GM23338 (cell line): ENCODE results near the gene TAT. TPM values are rescaled to one million over a fixed set of nuclear protein-coding genes. Genes with fewer than 3 reads are reported as not detected.
A peak's percentile ranks its signal among the peaks of the same experiment; 100 is the strongest.

Experiments used
- ATAC-seq: fragments of 200-7000 bp; cut with Tn5 transposase; 3 replicates; pipeline ENCODE4 v1.9.1; 2020
- DNase-seq: peaks from one replicate; pipeline ENCODE4 v3.0.0-alpha.2; 2015; ENCODE audit warnings: low spot score
- H2AFZ ChIP-seq: fragments of 200-600 bp; sonication (generic); 2 replicates; pipeline ENCODE4 v1.8.0; 2016; ENCODE audit warnings: antibody characterized with exemption, mild to moderate bottlenecking, moderate library complexity
- H3F3A ChIP-seq: fragments of 200-600 bp; sonication (generic); replicated peaks from 2 replicates; pipeline ENCODE4 v1.8.0; 2017; ENCODE audit warnings: antibody characterized with exemption, mixed run types, low read depth
- H3K27ac ChIP-seq: fragments of 200-600 bp; sonication (generic); 2 replicates; pipeline ENCODE4 v1.6.1; 2016; ENCODE audit warnings: low read depth
- H3K27me3 ChIP-seq: fragments of 200-600 bp; sonication (generic); 2 replicates; pipeline ENCODE4 v1.8.0; 2016; ENCODE audit warnings: mild to moderate bottlenecking, mixed run types, moderate library complexity; ENCODE audit not compliant: insufficient read depth
- H3K36me3 ChIP-seq: fragments of 200-600 bp; sonication (generic); 2 replicates; pipeline ENCODE4 v1.8.0; 2016; ENCODE audit warnings: mild to moderate bottlenecking; ENCODE audit not compliant: insufficient read depth
- H3K4me1 ChIP-seq: fragments of 200-600 bp; sonication (generic); 2 replicates; pipeline ENCODE4 v1.8.0; 2016; ENCODE audit warnings: mild to moderate bottlenecking, moderate library complexity; ENCODE audit not compliant: insufficient read depth
- H3K4me2 ChIP-seq: fragments of 200-600 bp; sonication (generic); 2 replicates; pipeline ENCODE4 v1.7.1; 2017; ENCODE audit warnings: mixed run types
- H3K4me3 ChIP-seq: fragments of 200-600 bp; sonication (generic); 2 replicates; pipeline ENCODE4 v1.6.1; 2016; ENCODE audit warnings: mixed run types
- H3K79me2 ChIP-seq: fragments of 200-600 bp; sonication (generic); replicated peaks from 2 replicates; pipeline ENCODE4 v1.8.0; 2017; ENCODE audit warnings: mild to moderate bottlenecking; ENCODE audit not compliant: insufficient read depth
- H3K9me2 ChIP-seq: fragments of 200-600 bp; sonication (generic); 2 replicates; pipeline ENCODE4 v1.8.0; 2017; ENCODE audit not compliant: insufficient read depth
- H4K20me1 ChIP-seq: fragments of 200-600 bp; sonication (generic); replicated peaks from 2 replicates; pipeline ENCODE4 v1.8.0; 2017; ENCODE audit warnings: mild to moderate bottlenecking; ENCODE audit not compliant: insufficient read depth
- H3K27ac Mint-ChIP-seq: 2 replicates; pipeline ENCODE4 v1.8.0; 2020; ENCODE audit warnings: inconsistent platforms, mild to moderate bottlenecking, moderate library complexity, mixed read lengths
- H3K27me3 Mint-ChIP-seq: 3 replicates; pipeline ENCODE4 v1.8.0; 2022; ENCODE audit warnings: low read depth, mild to moderate bottlenecking, moderate library complexity, mixed read lengths, inconsistent platforms; ENCODE audit not compliant: insufficient read depth, poor library complexity
- H3K36me3 Mint-ChIP-seq: 3 replicates; pipeline ENCODE4 v1.8.0; 2021; ENCODE audit warnings: low read depth, mild to moderate bottlenecking, inconsistent platforms, moderate library complexity, mixed read lengths
- H3K4me1 Mint-ChIP-seq: 3 replicates; pipeline ENCODE4 v1.8.0; 2020; ENCODE audit warnings: mild to moderate bottlenecking, inconsistent platforms, mixed read lengths
- H3K4me3 Mint-ChIP-seq: 3 replicates; pipeline ENCODE4 v1.8.0; 2021; ENCODE audit warnings: moderate library complexity, mild to moderate bottlenecking, inconsistent platforms, mixed read lengths
- H3K9me3 Mint-ChIP-seq: 3 replicates; pipeline ENCODE4 v1.8.0; 2020; ENCODE audit warnings: moderate library complexity, mild to moderate bottlenecking, inconsistent platforms, mixed read lengths
- CTCF ChIP-seq, 2 experiments: fragments of 200-600 bp in 1 of 2; sonication (generic) in 1 of 2; conservative IDR thresholded peaks; 2 replicates each; pipeline versions ENCODE4 v1.5.1 to v1.6.1; 2016 to 2017; ENCODE audit warnings: antibody characterized with exemption in 2 of 2, low read depth in 2 of 2, mild to moderate bottlenecking in 2 of 2, moderate library complexity in 1 of 2
- ETS1 ChIP-seq: IDR thresholded peaks from 2 replicates; pipeline ENCODE4 v1.6.1; 2016; ENCODE audit warnings: antibody characterized with exemption
- EZH2 ChIP-seq: fragments of 200-600 bp; sonication (generic); IDR thresholded peaks from one replicate; pipeline ENCODE4 v1.8.0; 2017; ENCODE audit warnings: antibody characterized with exemption, mild to moderate bottlenecking, low read depth; ENCODE audit not compliant: unreplicated experiment
- EZH2phosphoT487 ChIP-seq: fragments of 200-600 bp; sonication (generic); IDR thresholded peaks from one replicate; pipeline ENCODE4 v1.8.1; 2018; ENCODE audit warnings: antibody characterized with exemption; ENCODE audit not compliant: unreplicated experiment
- JUNB ChIP-seq: IDR thresholded peaks from one replicate; pipeline ENCODE4 v1.6.1; 2016; ENCODE audit warnings: antibody characterized with exemption; ENCODE audit not compliant: unreplicated experiment
- NANOG ChIP-seq: IDR thresholded peaks from 2 replicates; pipeline ENCODE4 v1.6.1; 2016; ENCODE audit warnings: antibody characterized with exemption, borderline replicate concordance
- POLR2AphosphoS5 ChIP-seq: IDR thresholded peaks from 2 replicates; pipeline ENCODE4 v1.6.1; 2016; ENCODE audit warnings: antibody characterized with exemption, low read depth
- REST ChIP-seq: IDR thresholded peaks from one replicate; pipeline ENCODE4 v1.6.1; 2018; ENCODE audit warnings: antibody characterized with exemption; ENCODE audit not compliant: unreplicated experiment
- STAT1 ChIP-seq: IDR thresholded peaks from one replicate; pipeline ENCODE4 v1.6.1; 2016; ENCODE audit warnings: antibody characterized with exemption; ENCODE audit not compliant: unreplicated experiment
- ZNF114 ChIP-seq: fragments of 250-450 bp; sonication (Bioruptor Pico); IDR thresholded peaks from 2 replicates; pipeline ENCODE4 v1.5.0; 2020; ENCODE audit warnings: mild to moderate bottlenecking, moderate library complexity
- ZNF331 ChIP-seq: fragments of 250-450 bp; sonication (Bioruptor Pico); IDR thresholded peaks from 2 replicates; pipeline ENCODE4 v1.5.0; 2020; ENCODE audit warnings: low read depth, mild to moderate bottlenecking, moderate library complexity
- polyA plus RNA-seq: library from polyadenylated mRNA; unstranded; fragments of >200 nt; fragmentation: Nextera tagmentation; extraction: Ambion mirVana; gene quantifications from 2 replicates; pipeline ENCODE4 v1.2.1, GENCODE V29; 2016
- total RNA-seq: library from RNA; depleted of rRNA; stranded (reverse); fragments of >200 nt; shearing (Covaris generic); gene quantifications from 2 replicates; pipeline ENCODE4 v1.2.3, GENCODE V29; 2014

Gene TAT
- total and polyA plus RNA-seq, 2 experiments from 2014 or later: 0.05 TPM; not detected in 1

- Mint-ChIP-seq H3K4me3 (peak overlapping the region; percentile 93), H3K27ac (peak overlapping the region; percentile 89), H3K36me3 (peaks cover 11% of the 10 kb centered on the region), H3K4me1 (peaks cover 11% of the 10 kb centered on the region), H3K9me3 (peaks cover 20% of the 10 kb centered on the region), H3K27me3 (peaks cover 9% of the 10 kb centered on the region)
- Histone ChIP-seq H3F3A (no peaks in the 10 kb centered on the region), H3K9me2 (peaks cover 6% of the 10 kb centered on the region; the same call in 1 of the 2 replicates), H3K27ac (peak overlapping the region; percentile 70; the same call in 1 of the 2 replicates), H2AFZ (peak overlapping the region; percentile 84), H3K27me3 (no peaks in the 10 kb centered on the region), H4K20me1 (no peaks in the 10 kb centered on the region), H3K4me1 (no peaks in the 10 kb centered on the region), H3K4me2 (peak overlapping the region; percentile 79), H3K79me2 (no peaks in the 10 kb centered on the region), H3K4me3 (peak overlapping the region; percentile 59), H3K36me3 (0 out of 2 replicates have a peak, but pooled peaks cover 6% of the 10 kb centered on the region)
- TF ChIP-seq POLR2AphosphoS5 (peak; percentile 52; the same call in 1 of the 2 replicates), JUNB (no peak), CTCF (conservative IDR thresholded peaks at IDR 0.05; ENCODE audit: low read depth in 2 of 2) (no peak), ETS1 (no peak), REST (no peak), EZH2phosphoT487 (no peak)
- ATAC-seq (peak; percentile 17), DNase-seq (peak; percentile 33)
Measured at GRCh38 chr16:71564335-71564967, 12.4 kb downstream of the TAT start.

- peaks cover 11% of the 10 kb centered on the region for H3K4me1 Mint-ChIP-seq
- H3K27me3 Mint-ChIP-seq: peaks cover 11% of the 10 kb centered on the region
- no peaks in the 10 kb centered on the region for H3K79me2 ChIP-seq
- H3K4me3 Mint-ChIP-seq: no peak overlapping the region
- H3K4me3 ChIP-seq: no peak overlapping the region
- no peak overlapping the region for H3K27ac ChIP-seq
- H3K36me3 ChIP-seq: 0 out of 2 replicates have a peak, but pooled peaks cover 6% of the 10 kb centered on the region
- H3K9me2 ChIP-seq: peaks cover 6% of the 10 kb centered on the region; the same call in 1 of the 2 replicates
- H3K9me3 Mint-ChIP-seq: peaks cover 20% of the 10 kb centered on the region
- no peak for DNase-seq
- no peaks in the 10 kb centered on the region for H4K20me1 ChIP-seq
- no peak overlapping the region for H3K4me2 ChIP-seq
- H3K27ac Mint-ChIP-seq: no peak overlapping the region
- no peak overlapping the region for H2AFZ ChIP-seq
- no peaks in the 10 kb centered on the region for H3K27me3 ChIP-seq
- ATAC-seq: no peak
- H3F3A ChIP-seq: no peaks in the 10 kb centered on the region
- H3K36me3 Mint-ChIP-seq: peaks cover 11% of the 10 kb centered on the region
- no peaks in the 10 kb centered on the region for H3K4me1 ChIP-seq
- TF ChIP-seq CTCF (conservative IDR thresholded peaks at IDR 0.05; ENCODE audit: low read depth in 2 of 2): no peak
- TF ChIP-seq ZNF114: no peak
- no peak for TF ChIP-seq EZH2phosphoT487
- no peak for TF ChIP-seq ZNF331 (CRISPR knock-in tag)
- no peak for TF ChIP-seq POLR2AphosphoS5
- TF ChIP-seq NANOG: no peak
- no peak for TF ChIP-seq STAT1
- TF ChIP-seq EZH2: no peak
- TF ChIP-seq JUNB: no peak
Measured at GRCh38 chr16:71562552-71562951, 14.3 kb downstream of the TAT start.
